B cell (primary cell): Measurements from ENCODE around the gene USP20.

Source experiments
- CTCF ChIP-seq: fragments of 200-600 bp; IDR thresholded peaks from one replicate; pipeline ENCODE4 v1.8.0; 2022; ENCODE audit warnings: antibody characterized with exemption, mild to moderate bottlenecking
- EZH2 ChIP-seq: IDR thresholded peaks from 2 replicates; pipeline ENCODE4 v1.6.1; 2012; ENCODE audit warnings: borderline replicate concordance, low read depth, mild to moderate bottlenecking, moderate library complexity, low read length; ENCODE audit not compliant: insufficient read depth, poor library complexity, severe bottlenecking

- TF ChIP-seq CTCF (no peak), EZH2 (no peak)
These were observed 21.6 kb upstream of the USP20 start for GRCh38 chr9:129813661-129814060.
